HG03460 (cell line): ENCODE measurements around the gene CTR9.

Experiments used
- ATAC-seq: cut with Tn5 transposase; IDR thresholded peaks from one replicate; pipeline ENCODE4 v1.9.1; 2021; ENCODE audit not compliant: unreplicated experiment

CTR9 gene

GRCh38 chr11:10779086-10779485 lies 28.0 kb downstream of the CTR9 start:
- no peak for ATAC-seq

DNA sequence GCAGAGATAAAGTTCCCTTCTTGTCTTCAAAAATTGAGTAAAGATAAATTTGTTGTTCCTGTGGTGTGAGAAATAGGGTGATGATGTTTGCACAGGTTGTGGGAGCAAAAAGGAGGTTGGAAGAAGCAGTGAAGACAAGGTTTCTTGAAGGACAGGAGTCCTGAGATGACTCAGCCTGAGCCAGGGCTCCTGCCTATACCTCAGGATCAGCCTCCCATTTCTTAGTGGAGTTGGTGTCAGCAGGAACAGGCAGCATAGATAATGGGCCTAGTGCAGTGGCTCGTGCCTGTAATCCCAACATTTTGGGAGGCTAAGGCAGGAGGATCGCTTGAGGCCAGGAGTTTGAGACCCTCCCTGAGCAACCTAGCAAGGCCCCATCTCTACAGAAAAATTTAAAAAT lies 29.0 kb downstream of the CTR9 start:
- ATAC-seq, result no peak

DNA sequence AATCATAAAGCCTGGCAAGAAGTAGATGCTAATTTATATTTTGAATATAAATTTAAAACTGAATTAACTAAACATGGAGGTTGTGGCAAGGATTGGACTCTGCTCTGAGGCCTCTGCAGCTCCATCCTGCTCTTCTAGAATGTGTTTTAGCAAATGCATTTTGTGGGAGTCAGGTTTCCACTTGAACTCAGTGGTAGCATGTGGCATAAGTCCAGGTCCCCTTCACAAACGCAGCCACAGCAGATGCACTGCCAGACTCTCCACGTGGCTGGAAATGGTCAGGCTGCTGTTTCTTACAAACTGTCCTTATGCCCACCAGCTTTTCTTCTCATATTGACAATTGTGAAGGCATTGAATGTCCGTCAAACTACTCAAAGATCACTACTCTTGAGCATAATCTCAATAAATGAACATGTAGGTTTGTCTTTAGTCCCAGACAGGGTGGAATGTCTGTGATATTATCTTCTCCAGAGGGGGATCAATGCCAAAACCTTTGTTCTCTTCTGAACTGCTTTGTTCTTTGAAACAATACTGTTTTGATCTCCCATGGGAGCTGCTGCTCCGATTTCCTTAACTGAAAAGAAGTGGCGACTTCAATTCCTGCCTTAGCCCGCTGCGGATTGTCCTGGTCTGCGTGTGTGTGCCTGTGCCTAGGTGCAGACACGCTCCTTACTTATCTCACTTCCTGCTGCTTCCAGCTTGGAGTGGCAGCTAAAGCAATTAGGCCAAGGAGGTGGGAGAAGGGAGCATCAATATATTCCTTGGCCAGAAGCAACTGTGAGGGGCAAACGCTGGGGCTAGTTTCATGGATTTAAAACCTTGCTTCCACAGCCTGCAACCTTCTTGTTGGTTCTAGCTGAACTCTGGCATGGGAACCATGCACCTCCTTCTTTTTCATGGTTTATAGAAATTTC lies 33.4 kb downstream of the CTR9 start:
- no peak for ATAC-seq

GRCh38 chr11:10785146-10785474 lies 34.1 kb downstream of the CTR9 start:
- ATAC-seq, result no peak

DNA sequence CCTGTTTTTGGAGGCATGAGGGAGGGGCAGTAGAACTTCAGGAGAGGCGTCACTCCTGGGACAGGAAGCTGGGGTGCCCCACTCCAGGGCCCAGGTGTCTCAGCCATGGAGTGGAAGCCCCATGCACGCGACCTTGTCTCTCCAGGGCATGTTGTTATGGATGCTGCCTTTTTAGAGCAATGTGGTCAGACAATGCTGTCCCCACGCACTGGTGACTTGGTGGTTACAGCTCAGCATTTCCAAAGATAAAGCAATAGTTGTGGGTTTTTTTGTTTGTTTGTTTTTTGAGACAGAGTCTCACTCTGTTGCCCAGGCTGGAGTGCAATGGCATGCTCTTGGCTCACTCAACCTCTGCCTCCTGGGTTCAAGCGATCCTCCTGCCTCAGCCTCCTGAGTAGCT lies 35.4 kb downstream of the CTR9 start:
- no peak for ATAC-seq

GRCh38 chr11:10792385-10793068 lies 41.5 kb downstream of the CTR9 start:
- ATAC-seq, result peak; percentile 88

GRCh38 chr11:10793470-10794255 lies 42.6 kb downstream of the CTR9 start:
- no peak for ATAC-seq

- no peak for ATAC-seq
Observed at GRCh38 chr11:10796191-10796590, 45.1 kb downstream of the CTR9 start.

DNA sequence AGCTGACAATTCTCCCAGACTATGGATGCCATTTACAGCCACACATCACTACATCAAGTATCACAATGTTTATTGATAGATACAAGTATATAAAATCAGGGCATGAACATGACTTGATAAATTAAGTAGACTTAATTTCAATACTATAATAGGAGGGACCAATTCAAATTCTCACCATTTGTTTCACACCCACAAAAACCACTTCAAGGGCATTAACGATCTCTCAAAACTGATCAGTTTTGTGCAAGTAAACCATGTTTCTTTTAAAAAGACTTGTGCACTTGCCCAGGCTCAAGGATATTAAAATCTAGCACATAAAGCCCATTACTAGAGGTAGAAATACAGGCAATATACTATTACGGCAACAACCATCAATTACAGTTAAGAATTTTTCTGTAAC lies 46.0 kb downstream of the CTR9 start:
- no peak for ATAC-seq

- ATAC-seq, result no peak
Observed at GRCh38 chr11:10797531-10797930, 46.5 kb downstream of the CTR9 start.

DNA sequence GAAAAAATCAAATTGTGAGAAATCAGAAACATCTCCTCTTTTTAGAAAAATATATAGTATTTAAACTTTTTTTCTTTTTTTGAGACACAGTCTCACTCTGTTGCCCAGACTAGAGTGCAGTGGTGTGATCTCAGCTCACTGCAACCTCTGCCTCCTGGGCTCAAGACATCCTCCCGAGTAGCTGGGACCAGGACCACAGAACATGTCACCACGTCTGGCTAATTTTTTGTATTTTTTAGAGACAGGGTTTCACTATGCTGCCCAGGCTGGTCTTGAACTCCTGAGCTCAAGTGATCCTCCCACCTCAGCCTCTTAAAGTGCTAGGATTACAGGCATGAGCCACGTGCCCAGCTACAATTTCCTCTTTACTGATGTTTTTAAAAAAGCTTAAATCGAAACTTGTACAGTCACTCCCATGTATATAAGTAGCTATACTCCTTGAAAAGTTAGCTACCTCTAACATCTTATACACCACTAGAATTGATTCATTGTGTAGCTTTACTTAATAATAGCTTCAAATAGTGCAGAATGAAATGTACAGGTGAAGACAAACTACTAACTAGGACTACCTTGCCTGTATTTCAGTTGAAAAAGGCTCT lies 47.4 kb downstream of the CTR9 start:
- no peak for ATAC-seq

DNA sequence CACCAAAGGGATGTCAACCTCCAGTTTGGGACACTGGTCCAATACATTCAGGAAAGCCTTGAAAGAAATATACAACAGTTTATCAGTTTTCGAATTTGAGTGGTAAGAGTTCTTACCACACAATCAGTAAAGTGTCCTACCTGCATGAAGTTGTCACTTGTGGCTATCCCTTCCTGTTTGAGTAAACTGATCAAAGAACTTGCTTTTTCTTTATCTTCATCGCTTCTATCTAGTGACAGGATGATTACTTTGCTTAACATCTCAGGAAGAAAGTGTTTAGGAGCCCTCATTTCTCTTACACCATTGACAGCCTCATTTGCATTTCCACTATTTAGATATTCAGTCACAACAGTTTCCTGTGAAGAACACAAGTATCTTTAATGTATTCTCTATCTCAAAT lies 49.2 kb downstream of the CTR9 start:
- ATAC-seq, result no peak

DNA sequence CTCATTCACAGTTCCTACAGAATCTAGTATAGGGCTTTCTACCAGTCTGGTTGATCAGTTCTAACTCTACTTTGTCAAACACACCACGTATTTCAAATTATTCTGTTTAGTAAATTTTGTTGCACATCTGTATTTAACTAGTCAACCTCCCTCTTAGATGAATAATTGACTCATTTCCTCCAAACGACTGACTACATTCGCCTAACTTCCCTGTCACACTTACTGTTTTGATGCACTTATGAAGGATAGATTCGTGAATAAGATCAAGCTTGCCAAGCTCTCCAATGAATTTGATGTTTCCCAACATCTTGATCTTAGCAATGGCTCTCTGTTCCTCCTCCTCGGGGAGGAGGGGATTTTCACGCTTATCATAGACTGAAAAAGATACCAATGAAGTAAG lies 52.6 kb downstream of the CTR9 start:
- no peak for ATAC-seq

DNA sequence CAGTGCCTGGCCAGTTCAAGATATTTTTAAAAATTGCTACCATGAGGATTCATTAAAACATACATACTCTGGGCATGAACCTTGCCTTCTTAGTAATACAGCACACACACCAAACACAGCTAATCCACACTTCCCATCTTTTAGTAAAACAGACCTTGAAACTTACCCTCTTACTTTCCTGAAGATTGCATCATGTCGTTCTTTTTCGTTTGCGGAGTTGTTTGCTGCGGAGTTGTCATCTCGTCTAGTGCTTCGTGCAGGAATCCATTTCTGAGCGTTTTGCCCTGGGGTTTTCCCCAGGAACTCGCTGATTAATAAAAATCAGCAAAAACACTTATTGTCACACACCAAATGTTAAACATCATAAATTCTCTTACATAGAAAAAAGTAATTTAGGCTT lies 54.7 kb downstream of the CTR9 start:
- ATAC-seq, result no peak

- ATAC-seq, result no peak
Observed at GRCh38 chr11:10806206-10806605, 55.2 kb downstream of the CTR9 start.

DNA sequence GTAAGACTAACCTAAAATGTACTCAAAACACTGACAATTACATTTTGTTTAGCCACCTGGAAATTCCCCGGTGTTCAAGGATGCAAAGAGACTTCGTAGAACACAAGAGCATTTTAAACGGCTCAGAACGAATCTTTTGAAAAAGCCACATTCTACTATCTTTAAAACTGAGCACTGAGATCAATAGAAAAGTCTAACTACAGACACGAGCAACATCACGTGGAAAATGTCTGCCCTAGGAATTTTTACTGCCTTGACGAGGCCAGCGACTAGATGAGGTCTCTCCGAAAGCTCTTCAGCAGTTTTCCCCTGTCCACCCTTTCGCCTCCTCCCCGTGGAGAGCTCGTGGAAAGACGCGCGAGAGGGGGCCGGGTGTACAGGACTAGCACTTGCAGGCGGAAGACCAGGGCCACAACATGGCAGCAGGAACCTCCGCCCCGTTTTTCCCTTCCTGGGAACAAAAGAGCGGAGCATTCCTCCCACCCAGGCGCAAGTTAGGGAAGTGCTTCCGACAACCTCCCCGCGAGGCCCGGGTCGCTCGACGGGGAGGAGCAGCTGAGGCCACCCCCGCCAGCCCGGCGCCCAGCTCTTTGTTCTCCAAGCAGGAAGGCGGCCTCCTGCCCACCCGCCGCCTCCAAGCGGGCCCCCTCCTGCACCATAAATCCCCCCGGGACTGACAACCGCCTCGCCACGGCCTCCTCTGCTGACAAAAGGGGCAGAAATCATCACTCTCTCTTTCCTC lies 56.6 kb downstream of the CTR9 start:
- ATAC-seq, result peak; percentile 6

- peak; percentile 19 for ATAC-seq
Observed at GRCh38 chr11:10808235-10808552, 57.1 kb downstream of the CTR9 start.

DNA sequence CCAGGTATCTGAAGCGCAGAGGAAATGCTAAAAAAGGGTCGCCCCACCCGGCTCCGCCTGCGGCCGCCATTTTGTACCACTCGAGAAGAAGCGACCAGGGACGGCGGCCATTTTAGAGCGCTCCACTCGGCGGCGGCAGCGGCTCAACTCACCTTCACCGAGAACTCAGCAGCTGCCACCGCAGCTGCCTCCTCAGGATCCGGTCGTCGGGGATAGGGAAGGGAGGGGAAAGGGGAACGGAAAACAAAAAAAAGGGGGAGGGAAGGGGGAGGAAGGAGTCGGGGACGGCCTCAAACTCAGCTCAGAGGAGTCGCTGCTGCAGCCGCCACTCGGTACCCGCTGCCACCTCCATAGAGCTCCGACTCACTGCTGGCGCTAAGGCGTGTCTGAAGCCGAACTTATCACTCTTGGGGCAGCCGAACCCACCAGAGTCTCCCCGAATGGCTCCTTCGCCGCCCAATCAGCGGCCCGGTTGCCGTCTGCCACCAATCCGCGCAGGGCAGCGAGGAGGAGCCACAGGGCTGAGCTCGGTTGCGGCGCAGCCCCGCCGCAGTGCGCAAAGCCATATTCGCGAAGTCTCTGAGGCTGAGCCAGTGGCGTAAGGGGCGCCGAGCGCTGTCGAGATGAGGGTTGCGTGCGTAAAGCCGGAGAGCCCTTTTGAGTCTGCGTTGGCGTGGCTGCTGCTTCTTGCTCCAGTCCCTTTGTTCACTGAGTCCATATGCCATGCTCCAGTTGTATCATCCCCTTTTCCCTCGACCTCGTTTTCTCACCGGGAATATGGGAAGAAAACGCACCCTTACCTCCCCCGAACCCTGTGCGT lies 57.7 kb downstream of the CTR9 start, which contains the start of gene EIF4G2:
Gene EIF4G2, minus strand, starts transcription at position 374 of the 820 bp plus-strand sequence.
- peak; percentile 90 for ATAC-seq

GRCh38 chr11:10809373-10810160 lies 58.5 kb downstream of the CTR9 start:
- peak; percentile 17 for ATAC-seq
